AG09309 (cell line): ENCODE measurements around the gene NTN5.

ENCODE experiments used
- DNase-seq: peaks from one replicate; pipeline ENCODE4 v3.0.0-alpha.2; 2010; ENCODE audit warnings: low read depth
- H3K4me3 ChIP-seq: 2 replicates; pipeline ENCODE4 v1.5.1; 2011; ENCODE audit warnings: mild to moderate bottlenecking, low read depth, low read length, moderate library complexity; ENCODE audit not compliant: control insufficient read depth
- TF ChIP-seq, protein P1 (sequence below): IDR thresholded peaks from 2 replicates; pipeline ENCODE4 v1.5.1; 2011; ENCODE audit warnings: mild to moderate bottlenecking, low read depth, low read length, inconsistent platforms; ENCODE audit not compliant: insufficient read depth, control insufficient read depth; ENCODE audit errors: missing control alignments

Gene NTN5

DNA sequence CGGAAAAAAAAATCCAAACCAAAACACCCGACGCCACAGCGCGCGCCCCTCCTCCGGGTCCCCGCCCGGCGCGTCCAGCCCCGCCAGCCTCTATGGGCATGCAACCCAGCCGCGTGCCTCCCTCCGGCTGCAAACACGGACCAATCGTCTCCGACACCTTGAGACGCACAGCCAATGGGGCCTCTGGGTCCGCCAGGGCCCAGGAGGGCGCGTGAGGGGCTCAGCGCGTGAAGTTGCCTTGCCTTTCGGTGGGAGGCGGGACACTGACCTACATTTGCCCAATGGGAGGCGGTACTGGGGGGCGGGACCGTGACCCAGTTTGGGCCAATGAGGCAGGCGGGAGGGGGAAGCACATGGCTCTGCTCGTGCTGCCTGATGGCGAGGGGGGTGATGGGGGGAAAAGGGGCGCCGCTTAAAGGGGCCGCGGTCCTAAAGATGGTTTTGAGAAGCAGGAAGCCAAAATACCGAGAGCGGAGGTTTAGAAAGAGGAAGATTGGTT, 35.3 kb downstream of the NTN5 start:
- peak overlapping the region; percentile 63 for H3K4me3 ChIP-seq
- TF ChIP-seq, protein P1, sequence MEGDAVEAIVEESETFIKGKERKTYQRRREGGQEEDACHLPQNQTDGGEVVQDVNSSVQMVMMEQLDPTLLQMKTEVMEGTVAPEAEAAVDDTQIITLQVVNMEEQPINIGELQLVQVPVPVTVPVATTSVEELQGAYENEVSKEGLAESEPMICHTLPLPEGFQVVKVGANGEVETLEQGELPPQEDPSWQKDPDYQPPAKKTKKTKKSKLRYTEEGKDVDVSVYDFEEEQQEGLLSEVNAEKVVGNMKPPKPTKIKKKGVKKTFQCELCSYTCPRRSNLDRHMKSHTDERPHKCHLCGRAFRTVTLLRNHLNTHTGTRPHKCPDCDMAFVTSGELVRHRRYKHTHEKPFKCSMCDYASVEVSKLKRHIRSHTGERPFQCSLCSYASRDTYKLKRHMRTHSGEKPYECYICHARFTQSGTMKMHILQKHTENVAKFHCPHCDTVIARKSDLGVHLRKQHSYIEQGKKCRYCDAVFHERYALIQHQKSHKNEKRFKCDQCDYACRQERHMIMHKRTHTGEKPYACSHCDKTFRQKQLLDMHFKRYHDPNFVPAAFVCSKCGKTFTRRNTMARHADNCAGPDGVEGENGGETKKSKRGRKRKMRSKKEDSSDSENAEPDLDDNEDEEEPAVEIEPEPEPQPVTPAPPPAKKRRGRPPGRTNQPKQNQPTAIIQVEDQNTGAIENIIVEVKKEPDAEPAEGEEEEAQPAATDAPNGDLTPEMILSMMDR, result no peak
- peak; percentile 97 for DNase-seq

DNA sequence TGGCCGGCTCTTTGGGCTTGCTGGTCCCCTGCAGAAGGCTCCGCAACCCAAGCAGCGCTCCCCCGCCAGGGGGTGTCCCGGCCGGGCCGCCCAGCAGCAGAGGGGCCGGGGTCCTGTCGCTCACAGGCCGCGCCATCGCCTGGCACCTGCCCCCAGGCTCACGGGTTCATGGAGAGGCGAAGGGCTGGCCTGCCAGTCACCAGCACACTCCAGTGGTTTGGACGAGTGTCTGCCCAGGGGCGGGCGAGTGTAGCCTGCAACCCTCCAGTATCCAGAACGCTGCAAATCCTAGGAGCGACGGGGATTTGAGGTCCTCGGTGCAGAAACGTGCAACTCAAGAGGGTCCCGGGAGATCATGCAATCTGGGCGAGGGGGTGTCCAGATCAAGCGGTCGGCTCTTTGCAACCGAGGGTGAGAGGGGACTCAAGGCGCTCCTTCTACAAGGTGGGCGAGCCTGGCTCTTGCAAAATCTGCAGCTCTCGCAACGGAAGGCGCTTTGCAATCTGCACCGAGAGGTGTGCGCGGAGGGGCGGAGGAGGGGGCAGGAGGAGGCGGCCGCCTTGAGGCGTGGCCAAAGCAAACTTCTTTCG, 35.9 kb downstream of the NTN5 start, which contains the start of gene DBP:
Gene DBP, minus strand, starts transcription at position 521 of the 590 bp plus-strand sequence. Its CDS starts 385 bp downstream, at position 136.
- peak within 1 kb of the TSS; percentile 63 for H3K4me3 ChIP-seq
- DNase-seq, result no peak
- TF ChIP-seq, protein P1, result peak; percentile 12

DNA sequence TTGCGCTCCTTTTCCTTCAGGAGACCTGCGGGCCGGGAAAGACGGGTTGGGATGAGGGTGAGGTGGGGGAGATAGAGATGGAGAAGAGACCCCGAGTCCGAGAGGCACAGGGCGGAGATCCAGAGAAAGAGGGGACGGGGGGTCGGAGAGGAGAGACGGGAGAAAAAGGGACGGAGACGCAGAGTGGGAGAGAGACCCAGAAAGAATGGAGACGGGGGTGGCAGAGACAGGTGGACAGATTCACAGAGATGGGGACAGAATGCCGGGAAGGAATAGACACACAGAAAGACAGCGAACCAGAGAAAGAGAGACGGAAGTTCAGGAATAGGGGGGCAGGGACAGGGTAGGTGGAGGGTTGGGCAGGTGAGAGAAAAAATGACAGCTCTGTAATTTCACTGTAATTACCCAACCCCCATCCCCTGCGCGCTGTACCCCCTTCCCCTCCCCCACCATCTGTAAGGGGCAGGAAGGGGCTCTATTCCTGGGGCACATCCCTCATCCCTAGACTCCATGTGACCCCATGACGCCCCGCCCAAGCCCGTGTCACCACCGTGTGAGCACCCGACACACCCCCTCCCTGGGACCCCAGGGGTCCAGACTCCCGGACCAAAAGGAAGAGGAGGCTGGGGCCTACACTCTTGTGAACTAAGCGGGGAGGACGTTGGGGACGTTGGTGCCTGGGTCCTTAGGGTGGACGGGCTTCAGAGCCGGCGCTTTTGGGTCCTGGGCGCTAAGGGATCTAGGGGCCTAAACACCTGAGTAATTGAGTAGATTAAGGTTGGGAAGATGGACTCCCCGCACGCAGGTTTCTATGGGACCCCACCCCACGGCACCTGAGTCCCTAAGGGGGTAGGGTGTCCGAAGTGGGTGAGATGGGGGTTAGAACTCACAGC, 36.6 kb downstream of the NTN5 start:
- peak overlapping the region; percentile 63 for H3K4me3 ChIP-seq
- DNase-seq, result no peak
- TF ChIP-seq, protein P1, result no peak

DNA sequence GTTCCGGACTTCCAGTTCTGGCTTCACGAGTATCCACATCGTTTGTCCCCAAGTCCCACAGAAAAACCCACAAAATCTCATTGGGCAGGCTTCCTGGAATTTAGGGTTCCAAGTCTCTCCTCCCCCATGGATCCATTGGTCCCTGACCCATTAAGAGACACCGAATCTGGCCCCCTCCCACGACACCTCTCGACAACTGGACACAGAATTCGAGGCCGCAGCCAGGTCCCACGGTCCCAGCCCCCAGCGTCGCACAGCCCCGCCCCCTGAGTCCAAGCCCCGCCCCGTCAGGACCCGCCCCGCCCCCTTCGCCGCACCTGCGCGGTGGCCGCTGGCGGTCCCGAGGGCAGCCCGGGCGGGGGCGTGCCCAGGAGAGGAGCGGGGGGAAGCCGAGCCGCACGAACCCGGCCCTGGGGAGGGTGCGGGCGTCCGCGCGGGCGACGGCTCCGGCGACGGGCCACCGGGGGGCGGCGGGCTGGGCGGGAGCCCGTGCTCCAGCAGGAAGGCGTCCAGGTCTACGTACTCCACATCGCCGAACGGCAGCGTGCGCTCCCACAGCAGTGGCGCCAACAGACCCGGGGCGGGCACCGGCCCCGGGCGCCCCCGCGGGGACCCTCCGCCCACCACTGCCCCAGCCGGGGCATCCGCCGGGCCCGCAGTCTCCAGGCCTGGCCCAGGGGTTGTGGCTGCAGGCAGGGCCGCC, 37.4 kb downstream of the NTN5 start:
- no peak for DNase-seq
- H3K4me3 ChIP-seq, result peak overlapping the region; percentile 63
- TF ChIP-seq, protein P1, result no peak

DNA sequence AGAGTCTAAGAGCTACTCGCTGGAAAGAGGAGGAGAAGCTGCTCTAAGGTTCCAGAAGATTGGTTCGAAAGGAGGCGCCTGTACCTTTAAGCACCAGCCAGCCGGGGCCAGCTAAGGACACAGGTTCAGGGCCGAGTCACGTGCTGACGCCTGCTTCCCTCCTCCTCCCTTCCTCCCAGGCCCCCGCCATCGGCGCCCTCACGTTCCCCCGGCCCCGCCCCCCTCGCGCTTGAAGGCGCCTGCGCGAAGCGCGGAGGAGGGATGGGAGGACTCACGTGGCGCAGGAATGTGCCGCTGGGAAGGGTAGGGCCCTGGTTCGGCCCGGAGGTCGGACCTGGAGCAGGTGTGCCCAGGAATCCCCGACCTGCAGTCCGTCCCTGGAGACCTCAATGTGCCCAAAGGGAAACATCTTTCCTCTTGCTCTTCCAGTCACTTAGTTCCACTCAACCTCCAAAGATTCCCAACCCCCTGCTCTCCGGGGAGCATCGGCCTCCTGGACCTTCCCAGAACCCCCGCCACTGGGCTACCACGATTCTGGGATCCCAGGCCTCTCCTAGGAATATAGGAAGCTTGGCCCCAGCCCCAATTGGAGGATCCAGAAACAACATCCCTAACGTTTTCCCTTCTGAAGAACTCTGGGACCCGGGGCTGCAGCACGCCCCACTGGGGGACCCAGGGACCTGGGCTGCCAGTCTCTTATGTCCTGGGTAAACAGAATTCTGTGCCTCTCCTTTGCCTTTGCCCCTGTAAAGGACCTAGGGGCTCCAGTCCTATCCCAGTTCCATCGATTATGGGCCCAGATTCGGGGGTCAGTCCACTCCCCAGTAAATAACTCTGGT, 38.2 kb downstream of the NTN5 start:
- TF ChIP-seq, protein P1, result no peak
- H3K4me3 ChIP-seq, result peak overlapping the region; percentile 27
- peak; percentile 80 for DNase-seq

DNA sequence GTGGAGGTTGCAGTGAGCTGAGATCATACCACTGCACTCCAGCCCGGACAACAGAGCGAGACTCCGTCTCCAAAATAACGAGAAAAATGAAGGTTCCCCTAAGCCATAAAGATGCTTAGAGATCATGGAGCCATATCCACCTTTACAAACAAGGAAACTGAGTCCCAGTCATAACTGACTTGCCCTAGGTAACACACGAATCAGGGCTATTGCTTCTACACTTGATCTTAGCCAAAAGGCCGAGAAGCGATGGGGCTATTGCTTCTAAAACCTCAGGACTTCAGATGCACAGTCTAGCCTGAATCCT, 38.8 kb downstream of the NTN5 start:
- TF ChIP-seq, protein P1, result no peak
- peak overlapping the region; percentile 20 for H3K4me3 ChIP-seq

More for the DNA sequence above, 38.8 kb downstream of the NTN5 start:
- no peak for DNase-seq
